ENCODE data around the gene RAB17.

GRCh38 chr2:237616734-237617586 is 26.4 kb upstream of the RAB17 start:
- TF ChIP-seq, protein P1, sequence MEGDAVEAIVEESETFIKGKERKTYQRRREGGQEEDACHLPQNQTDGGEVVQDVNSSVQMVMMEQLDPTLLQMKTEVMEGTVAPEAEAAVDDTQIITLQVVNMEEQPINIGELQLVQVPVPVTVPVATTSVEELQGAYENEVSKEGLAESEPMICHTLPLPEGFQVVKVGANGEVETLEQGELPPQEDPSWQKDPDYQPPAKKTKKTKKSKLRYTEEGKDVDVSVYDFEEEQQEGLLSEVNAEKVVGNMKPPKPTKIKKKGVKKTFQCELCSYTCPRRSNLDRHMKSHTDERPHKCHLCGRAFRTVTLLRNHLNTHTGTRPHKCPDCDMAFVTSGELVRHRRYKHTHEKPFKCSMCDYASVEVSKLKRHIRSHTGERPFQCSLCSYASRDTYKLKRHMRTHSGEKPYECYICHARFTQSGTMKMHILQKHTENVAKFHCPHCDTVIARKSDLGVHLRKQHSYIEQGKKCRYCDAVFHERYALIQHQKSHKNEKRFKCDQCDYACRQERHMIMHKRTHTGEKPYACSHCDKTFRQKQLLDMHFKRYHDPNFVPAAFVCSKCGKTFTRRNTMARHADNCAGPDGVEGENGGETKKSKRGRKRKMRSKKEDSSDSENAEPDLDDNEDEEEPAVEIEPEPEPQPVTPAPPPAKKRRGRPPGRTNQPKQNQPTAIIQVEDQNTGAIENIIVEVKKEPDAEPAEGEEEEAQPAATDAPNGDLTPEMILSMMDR (IDR thresholded peaks at IDR 0.05): no peak
- TF ChIP-seq POLR2A (IDR thresholded peaks at IDR 0.05): no peak

Data from uterus (tissue), 2 donors.